ENCODE measurements around the gene MYO5B.

- TF ChIP-seq CTCF (optimal IDR thresholded peaks at IDR 0.05 in 1 of 3, IDR thresholded peaks at IDR 0.05 in 1 of 3, conservative IDR thresholded peaks at IDR 0.05 in 1 of 3; ENCODE audit: extremely low read depth in 1 of 3, insufficient read depth in 2 of 3, low read length in 3 of 3) (peak in 1 of 3 experiments; percentile 29), EZH2 (IDR thresholded peaks at IDR 0.05; ENCODE audit: low read length) (no peak)
Measured at GRCh38 chr18:49857708-49858107, 337.2 kb downstream of the MYO5B start.

All from keratinocyte (primary cell).